SK-N-SH treated with all-trans-retinoic acid at 6 μM for 48 hours (cell line): ENCODE results near the gene ARHGAP22.

Experiments used
- ATAC-seq: fragments of 200-7000 bp; cut with Tn5 transposase; 3 replicates; pipeline ENCODE4 v1.9.1; 2020; ENCODE audit warnings: mild to moderate bottlenecking, moderate library complexity
- ARNTL ChIP-seq: fragments of 450-650 bp; formaldehyde crosslinking; IDR thresholded peaks from 2 replicates; pipeline ENCODE4 v1.5.0; 2020; ENCODE audit warnings: low read depth, mild to moderate bottlenecking, moderate library complexity, borderline replicate concordance
- ESRRG ChIP-seq: fragments of 250-450 bp; sonication (Bioruptor Pico); IDR thresholded peaks from 2 replicates; pipeline ENCODE4 v1.6.1; 2021; ENCODE audit warnings: mild to moderate bottlenecking
- ZFP30 ChIP-seq: fragments of 450-650 bp; formaldehyde crosslinking; IDR thresholded peaks from 2 replicates; pipeline ENCODE4 v1.5.0; 2022; ENCODE audit warnings: mild to moderate bottlenecking, moderate library complexity
- ZNF565 ChIP-seq: fragments of 450-650 bp; formaldehyde crosslinking; conservative IDR thresholded peaks from 2 replicates; pipeline ENCODE4 v1.5.0; 2020; ENCODE audit warnings: low read depth, mild to moderate bottlenecking, moderate library complexity
- ZNF8 ChIP-seq: fragments of 450-650 bp; formaldehyde crosslinking; IDR thresholded peaks from 2 replicates; pipeline ENCODE4 v1.5.0; 2020; ENCODE audit warnings: mild to moderate bottlenecking, moderate library complexity
- TF ChIP-seq, protein P1 (sequence below): fragments of 250-450 bp; sonication (Bioruptor Pico); IDR thresholded peaks from 2 replicates; pipeline ENCODE4 v1.8.0; 2021; ENCODE audit warnings: low read depth, mild to moderate bottlenecking, moderate library complexity, borderline replicate concordance
- TF ChIP-seq, protein P2 (sequence below): fragments of 250-450 bp; sonication (Bioruptor Pico); IDR thresholded peaks from 2 replicates; pipeline ENCODE4 v1.8.0; 2020; ENCODE audit warnings: mild to moderate bottlenecking, moderate library complexity, borderline replicate concordance
- TF ChIP-seq, protein P3 (sequence below): fragments of 250-450 bp; sonication (Bioruptor Pico); IDR thresholded peaks from 2 replicates; pipeline ENCODE4 v1.5.0; 2020; ENCODE audit warnings: mild to moderate bottlenecking, moderate library complexity
- TF ChIP-seq, protein P4 (sequence below): fragments of 250-450 bp; sonication (Bioruptor Pico); IDR thresholded peaks from 2 replicates; pipeline ENCODE4 v1.5.1; 2021; ENCODE audit warnings: mild to moderate bottlenecking, moderate library complexity

The ARHGAP22 gene

DNA sequence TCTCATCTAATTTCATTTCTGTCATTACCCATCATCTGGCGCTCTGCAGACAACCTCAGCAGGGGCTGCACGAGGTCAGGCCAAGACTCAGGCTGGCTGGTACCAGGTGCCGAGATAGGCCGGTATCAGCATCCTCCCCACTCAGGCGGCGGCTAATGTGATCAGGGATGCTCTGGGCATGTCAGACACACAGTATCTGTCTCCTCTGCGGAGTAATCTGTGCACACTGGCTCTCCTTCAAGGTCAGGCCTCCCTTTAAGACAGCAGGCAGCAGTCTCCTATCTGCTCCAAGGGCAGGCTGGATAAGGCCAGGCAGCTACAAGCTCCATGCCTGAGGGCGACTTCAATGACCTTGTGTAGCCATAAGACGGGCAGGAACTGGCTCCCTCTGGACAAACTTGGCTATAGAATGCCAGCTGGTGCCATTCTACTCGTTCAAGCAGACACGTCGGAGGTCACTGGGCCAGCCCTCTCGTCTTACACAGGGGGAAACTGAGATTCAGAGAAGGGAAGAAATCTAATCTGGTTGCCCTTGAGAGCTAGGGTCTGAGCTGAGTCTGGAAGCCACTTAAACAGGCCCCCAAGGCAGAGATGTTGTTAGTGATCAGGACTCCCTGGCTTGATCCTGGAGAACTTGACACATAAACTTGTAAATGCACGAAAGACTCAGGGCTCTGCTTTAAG is 59.3 kb downstream of the ARHGAP22 start:
- no peak; the same call in 2 of the 3 replicates for ATAC-seq
- TF ChIP-seq, protein P1, sequence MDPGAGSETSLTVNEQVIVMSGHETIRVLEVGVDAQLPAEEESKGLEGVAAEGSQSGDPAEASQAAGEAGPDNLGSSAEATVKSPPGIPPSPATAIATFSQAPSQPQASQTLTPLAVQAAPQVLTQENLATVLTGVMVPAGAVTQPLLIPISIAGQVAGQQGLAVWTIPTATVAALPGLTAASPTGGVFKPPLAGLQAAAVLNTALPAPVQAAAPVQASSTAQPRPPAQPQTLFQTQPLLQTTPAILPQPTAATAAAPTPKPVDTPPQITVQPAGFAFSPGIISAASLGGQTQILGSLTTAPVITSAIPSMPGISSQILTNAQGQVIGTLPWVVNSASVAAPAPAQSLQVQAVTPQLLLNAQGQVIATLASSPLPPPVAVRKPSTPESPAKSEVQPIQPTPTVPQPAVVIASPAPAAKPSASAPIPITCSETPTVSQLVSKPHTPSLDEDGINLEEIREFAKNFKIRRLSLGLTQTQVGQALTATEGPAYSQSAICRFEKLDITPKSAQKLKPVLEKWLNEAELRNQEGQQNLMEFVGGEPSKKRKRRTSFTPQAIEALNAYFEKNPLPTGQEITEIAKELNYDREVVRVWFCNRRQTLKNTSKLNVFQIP = no peak
- TF ChIP-seq, protein P2, sequence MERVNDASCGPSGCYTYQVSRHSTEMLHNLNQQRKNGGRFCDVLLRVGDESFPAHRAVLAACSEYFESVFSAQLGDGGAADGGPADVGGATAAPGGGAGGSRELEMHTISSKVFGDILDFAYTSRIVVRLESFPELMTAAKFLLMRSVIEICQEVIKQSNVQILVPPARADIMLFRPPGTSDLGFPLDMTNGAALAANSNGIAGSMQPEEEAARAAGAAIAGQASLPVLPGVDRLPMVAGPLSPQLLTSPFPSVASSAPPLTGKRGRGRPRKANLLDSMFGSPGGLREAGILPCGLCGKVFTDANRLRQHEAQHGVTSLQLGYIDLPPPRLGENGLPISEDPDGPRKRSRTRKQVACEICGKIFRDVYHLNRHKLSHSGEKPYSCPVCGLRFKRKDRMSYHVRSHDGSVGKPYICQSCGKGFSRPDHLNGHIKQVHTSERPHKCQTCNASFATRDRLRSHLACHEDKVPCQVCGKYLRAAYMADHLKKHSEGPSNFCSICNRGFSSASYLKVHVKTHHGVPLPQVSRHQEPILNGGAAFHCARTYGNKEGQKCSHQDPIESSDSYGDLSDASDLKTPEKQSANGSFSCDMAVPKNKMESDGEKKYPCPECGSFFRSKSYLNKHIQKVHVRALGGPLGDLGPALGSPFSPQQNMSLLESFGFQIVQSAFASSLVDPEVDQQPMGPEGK (CRISPR knock-in tag) = no peak
- TF ChIP-seq, protein P3, sequence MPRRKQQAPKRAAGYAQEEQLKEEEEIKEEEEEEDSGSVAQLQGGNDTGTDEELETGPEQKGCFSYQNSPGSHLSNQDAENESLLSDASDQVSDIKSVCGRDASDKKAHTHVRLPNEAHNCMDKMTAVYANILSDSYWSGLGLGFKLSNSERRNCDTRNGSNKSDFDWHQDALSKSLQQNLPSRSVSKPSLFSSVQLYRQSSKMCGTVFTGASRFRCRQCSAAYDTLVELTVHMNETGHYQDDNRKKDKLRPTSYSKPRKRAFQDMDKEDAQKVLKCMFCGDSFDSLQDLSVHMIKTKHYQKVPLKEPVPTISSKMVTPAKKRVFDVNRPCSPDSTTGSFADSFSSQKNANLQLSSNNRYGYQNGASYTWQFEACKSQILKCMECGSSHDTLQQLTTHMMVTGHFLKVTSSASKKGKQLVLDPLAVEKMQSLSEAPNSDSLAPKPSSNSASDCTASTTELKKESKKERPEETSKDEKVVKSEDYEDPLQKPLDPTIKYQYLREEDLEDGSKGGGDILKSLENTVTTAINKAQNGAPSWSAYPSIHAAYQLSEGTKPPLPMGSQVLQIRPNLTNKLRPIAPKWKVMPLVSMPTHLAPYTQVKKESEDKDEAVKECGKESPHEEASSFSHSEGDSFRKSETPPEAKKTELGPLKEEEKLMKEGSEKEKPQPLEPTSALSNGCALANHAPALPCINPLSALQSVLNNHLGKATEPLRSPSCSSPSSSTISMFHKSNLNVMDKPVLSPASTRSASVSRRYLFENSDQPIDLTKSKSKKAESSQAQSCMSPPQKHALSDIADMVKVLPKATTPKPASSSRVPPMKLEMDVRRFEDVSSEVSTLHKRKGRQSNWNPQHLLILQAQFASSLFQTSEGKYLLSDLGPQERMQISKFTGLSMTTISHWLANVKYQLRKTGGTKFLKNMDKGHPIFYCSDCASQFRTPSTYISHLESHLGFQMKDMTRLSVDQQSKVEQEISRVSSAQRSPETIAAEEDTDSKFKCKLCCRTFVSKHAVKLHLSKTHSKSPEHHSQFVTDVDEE (CRISPR knock-in tag) = peak; percentile 60; the same call in 1 of the 2 replicates
- TF ChIP-seq ESRRG (CRISPR knock-in tag) (no peak), ZNF8 (CRISPR knock-in tag) (no peak)

DNA sequence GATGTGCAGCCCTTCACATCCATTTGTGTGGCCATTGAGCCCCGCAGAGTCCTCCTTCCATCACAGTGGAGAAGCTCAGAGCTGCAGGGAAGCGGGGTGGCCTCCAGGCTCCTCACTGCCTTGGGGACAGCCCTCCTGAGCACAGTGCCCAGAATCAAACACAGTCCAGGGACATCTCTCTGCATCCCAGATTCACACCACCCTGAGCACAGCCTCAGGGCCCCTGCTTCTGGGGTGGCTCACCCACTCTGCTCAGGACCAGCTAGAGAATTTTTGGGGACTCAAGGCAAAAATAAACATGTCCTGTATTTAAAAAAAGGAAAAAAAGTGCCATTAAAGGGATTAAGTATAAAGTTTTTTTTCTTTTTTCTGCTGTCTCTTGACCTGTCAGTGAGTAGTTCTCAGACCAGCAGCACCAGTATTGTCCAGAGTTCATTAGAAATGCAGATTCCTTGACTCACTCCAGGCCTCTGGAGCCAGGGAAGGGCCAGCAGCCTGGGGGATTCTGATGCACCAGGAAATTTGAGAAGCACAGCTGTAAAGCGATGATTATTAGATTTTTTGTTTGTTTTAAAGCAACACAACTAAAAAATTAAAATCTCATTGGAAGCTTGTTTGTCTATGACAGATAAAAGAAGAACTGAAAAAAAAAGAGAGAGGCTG is 61.6 kb downstream of the ARHGAP22 start:
- no peak for ATAC-seq

DNA sequence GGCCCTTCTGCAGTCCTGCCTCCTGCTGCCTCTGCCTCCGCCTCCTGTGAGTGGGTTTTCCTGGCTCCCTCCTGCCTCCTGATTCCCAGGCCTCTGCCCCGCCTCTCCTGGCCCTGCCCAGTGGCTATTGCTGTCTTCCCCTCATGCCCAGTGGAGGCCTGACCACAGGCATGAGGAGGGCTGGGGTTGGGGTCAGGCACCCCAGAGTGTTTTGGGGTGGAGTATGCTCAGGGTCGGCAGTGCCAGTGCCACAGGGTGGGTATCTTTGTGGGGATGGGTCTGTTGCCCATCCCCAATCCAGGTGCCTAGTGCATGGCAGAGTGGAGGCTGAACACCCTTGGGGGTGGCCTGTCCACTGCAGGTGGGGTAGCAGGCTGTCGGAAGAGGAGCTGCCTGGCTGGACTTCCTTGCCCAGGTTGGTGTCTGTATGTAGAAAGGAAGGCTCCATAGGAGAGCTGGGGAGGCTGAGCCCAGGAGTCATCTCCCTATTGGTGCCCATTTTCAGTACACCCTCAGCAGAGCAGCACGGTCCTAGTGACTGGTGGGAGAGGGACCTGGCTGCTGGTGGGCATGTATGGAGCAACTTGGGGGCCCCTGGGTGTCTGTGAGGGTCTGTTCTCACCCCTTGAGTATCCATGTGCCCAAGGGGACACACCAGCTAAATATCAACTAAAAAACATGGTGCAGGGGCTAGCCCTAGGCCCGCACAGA is 62.2 kb downstream of the ARHGAP22 start:
- TF ChIP-seq ZNF565 (CRISPR knock-in tag) (no peak), ZFP30 (no peak), ARNTL (CRISPR knock-in tag) (no peak)
- TF ChIP-seq, protein P3 (CRISPR knock-in tag) = no peak
- TF ChIP-seq, protein P4, sequence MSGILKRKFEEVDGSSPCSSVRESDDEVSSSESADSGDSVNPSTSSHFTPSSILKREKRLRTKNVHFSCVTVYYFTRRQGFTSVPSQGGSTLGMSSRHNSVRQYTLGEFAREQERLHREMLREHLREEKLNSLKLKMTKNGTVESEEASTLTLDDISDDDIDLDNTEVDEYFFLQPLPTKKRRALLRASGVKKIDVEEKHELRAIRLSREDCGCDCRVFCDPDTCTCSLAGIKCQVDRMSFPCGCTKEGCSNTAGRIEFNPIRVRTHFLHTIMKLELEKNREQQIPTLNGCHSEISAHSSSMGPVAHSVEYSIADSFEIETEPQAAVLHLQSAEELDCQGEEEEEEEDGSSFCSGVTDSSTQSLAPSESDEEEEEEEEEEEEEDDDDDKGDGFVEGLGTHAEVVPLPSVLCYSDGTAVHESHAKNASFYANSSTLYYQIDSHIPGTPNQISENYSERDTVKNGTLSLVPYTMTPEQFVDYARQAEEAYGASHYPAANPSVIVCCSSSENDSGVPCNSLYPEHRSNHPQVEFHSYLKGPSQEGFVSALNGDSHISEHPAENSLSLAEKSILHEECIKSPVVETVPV (CRISPR knock-in tag) = no peak
- ATAC-seq = no peak; the same call in 2 of the 3 replicates

More for the DNA sequence above, 61.6 kb downstream of the ARHGAP22 start:
- TF ChIP-seq, protein P3 (CRISPR knock-in tag) = no peak
- no peak for TF ChIP-seq ZNF8 (CRISPR knock-in tag)
